Inflammatory macrophage treated with lipopolysaccharide for 1 hour (primary cell): ENCODE data around the gene ADAP1.

ENCODE experiments used
- DNase-seq, 2 donors: peaks; one replicate each; pipeline ENCODE4 v3.0.0-alpha.2; 2020 to 2022

ADAP1 gene

DNA sequence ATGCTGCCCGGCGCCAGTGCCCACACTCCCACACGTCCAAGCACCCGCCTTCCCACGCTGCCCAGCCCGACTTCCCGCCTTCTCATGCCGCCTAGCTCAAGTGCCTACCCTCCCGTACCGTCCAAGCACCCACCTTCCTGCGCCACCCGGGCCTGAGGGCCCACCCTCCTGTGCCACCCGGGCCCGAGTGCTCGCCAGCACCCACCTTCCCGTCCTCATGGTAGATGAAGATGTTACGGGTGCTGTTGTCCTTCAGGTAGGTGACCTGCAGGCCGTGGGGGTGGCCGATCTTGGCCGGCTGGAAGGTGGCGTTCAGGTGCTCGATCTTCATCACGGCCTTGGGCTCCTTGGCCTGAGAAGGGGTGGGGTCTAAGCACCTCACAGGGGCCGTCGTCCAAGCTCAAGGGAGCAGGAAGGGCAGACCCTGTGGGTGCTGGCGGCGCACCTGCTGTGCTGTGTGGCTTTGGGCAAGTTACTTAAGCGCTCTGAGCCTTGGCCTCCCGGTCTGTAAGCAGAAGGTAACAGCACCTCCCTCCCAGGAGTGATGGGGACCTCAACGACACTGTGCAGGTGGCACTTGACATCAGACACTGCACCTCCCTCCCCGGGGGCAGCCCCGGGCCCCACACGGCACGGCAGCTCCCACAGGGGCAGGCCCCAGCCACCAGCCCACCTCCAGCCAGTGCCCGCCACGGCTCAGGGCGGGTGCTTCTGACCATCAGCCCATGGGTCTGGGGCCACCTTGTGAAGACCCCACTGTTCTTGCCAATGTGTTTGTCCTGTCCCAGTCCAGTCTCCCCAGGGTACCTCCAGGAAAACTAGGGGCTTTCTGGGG is 50.3 kb downstream of the ADAP1 start:
- no peak for DNase-seq

DNA sequence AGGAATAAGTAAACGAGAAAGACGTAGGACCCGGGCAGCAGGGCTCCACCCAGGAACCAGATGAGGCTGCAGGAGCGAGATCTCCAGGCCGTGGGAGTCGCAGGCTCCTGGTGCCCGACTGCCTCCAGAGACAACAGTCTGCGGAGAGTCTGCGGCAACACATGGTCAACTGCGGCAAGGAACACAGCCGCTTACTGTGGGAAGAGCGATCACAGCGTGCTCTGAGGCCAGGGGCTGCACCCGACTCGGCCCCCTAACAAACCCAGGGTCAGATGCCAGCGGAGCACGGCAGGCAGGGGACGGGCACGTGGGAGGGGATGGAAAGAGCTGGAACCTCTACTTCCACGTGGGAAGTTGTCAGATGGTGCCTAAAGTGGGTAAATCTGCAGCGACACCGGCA is 51.5 kb downstream of the ADAP1 start:
- DNase-seq: no peak

DNA sequence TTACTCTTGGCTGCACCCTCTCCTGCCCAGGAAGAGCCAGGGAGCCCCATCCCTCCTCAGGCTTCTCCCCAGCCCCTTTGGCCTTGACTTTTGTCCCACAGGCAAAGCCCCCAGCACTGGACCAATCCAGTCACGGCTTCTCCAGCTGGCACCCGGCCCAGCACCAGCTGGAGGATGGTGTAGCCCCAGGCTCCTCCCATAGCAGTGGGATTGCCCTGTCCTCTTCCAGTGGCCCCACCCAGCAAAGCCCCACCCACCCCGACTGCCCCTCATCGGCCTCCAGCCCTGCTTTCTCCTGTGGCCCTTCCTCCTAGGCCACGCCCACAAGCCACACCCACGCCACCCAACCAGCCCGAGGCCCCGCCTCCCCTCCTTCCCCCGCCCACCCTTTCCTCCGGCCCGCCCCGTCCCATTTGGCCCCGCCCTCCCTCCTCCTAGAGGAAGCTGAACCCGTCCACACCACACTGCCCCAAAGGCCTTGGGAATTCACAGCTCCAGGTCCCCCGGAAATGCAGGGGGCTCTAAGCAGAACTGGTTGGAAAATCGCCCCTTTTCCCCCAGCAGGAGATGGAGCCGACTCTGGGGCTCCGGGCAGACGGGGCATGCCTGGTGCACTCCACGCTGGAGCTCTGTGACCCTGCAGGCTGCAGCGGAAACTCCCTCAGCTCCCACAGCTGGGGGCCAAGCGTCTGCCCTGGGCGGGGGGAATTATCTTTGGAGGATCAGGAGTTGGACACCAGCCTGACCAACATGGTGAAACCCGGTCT is 52.9 kb downstream of the ADAP1 start:
- peak; percentile 85 to 95 for DNase-seq

DNA sequence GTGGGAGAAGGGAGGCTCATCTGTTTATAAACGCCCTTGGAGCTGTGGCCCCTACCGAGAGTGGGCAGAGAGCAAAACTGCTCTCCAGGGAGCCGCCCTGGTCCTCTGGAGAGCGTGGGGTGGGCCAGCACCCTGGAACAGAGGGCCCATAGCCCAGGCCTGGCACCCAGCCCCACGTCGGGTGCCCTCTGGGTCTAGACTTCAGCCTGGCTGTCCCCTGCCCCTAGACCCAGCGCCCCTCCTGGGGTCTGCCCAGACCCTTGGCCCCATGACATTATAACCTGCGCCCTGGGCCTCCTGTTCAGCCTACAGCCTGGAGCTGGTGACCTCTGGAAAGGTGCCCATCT is 53.5 kb downstream of the ADAP1 start:
- DNase-seq: no peak

DNA sequence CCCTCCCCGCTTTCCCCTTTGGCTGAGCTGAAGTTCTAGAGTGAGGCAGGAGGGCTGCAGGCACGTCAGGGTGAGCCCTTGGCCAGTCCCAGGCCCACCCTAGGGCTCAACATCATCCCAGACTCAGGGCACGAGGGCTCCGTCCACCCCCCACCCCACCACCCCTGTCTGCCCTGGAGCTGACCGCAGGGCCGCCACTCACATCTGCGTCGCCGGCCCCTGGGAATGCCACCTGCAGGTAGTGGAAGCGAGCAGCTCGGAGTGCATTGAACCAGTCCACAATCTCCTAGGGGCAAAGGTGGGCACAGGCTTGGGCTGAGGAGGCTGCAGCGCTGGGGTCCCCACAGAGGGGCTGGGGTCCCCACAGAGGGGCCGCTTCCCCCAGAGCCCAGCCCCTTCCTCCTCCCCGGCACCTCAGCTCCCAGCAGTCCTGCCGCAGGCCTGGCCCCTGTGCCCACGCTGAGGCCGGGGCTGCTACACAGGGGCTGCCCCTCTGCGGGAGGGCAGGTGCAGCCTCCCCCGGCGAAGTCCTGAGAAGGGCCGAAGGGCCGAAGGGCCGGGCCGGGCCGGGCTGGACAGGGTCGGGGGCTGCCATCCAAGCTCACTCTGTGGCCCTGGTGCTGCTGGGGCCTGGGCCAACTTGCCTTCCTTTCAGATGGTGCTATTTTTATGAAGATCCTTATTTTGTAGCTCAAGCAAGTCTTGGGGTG is 54.0 kb downstream of the ADAP1 start:
- no peak for DNase-seq

DNA sequence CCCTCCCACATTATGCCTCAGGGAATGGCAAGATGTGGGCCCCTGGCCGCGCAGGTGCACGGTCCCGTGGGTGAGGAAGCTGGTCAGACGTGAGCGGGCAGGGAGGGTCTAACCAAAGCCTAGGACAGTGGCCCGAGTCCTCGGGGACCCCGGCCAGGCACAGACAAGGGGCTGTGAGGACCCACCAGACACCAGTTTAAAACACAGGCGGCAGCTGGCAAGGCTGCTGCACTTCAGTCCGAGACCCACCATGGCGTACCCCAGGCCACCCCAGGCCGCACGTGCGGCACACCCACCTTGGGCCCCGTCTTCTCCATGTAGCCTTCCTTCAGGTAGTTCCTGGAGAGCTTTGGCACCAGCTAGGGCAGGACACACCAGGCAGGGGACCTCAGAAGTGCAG is 54.7 kb downstream of the ADAP1 start:
- no peak for DNase-seq

DNA sequence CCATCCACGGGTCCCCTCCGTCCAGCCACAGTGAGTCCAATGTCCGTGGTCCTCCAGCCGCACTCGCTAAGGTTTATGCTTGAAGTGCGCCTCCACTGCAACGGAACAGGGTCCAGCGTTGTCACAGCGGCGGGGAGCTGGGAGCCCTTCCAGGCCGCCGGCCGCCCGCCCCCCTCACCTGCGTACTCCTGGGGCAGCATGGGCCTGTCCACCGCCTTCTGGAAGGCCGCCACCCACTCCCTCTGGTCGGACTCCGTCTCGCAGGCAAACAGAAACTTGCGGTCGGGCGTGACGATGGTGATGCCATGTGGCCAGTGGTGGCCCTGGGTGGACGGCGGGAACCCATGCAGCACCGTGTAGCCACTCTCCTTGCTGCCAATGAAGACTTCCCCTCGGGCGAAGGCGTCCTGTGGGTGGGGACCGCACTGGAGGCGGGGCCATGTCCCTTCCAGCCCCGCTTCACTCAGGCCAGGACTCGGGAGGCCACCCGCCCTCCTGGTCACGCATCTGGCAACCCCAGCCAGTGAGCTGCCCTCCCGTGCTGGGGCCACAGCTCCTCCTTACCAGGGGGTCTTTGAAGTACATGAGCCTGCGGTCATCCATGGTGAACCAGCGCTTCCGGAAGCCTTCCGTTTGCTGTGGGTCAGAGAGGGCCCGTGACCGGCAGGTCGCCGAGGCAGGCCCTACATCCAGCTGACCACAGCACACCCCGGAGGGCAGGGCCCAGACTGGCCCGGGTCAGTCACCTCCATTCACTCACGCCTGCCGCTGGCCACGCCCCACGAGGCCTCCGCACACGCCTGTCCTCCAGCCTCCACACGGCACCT is 55.4 kb downstream of the ADAP1 start:
- DNase-seq: no peak

DNA sequence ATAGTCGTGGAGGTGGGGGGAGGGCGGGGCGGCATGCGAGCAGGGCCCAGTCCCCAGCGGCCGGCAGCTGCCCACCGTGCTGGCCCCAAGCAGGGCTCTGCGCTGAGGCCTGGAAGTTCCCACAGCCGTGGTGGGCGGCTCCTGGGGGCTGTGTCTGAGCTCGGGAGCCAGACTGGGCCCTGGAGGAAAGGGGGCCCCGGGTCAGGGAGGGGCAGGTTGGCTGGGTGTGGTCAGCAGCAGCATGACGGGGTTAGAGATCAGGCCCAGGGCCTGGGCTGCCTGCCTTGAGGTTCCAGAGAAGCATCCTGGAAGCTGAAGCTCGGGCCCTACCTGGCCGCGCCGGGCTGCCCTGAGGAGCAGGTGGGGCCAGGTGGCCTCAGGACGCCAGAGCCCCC is 56.0 kb downstream of the ADAP1 start:
- DNase-seq: no peak

DNA sequence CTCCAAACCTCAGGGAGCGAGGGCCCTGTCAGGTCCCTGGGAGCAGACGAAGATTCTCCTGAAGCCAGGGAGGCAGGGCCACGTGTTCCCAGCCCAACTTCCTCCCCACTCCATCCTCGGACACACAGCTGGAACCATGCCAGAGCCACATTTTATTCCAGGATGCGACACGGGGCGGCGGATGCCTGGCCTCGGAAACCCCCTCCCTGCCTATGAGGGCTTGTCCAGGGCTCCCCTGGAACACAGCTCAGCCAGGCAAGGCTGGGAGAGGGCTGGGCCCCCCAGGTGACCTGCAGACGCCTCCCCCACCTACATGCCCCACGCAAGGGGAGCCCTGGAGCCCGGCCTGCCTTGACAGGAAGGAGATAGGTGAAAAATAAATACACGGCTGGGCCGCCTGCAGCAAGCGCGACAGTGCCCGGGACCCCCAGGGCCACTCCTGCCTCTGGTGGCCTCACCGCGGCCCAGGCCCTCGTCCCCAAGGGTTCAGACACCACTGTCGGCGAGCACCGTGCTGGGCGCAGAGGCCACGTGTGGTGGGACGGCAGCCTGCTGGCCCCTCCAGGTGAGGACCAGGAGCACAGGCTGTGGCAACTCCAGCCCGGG is 56.6 kb downstream of the ADAP1 start:
- DNase-seq: no peak

DNA sequence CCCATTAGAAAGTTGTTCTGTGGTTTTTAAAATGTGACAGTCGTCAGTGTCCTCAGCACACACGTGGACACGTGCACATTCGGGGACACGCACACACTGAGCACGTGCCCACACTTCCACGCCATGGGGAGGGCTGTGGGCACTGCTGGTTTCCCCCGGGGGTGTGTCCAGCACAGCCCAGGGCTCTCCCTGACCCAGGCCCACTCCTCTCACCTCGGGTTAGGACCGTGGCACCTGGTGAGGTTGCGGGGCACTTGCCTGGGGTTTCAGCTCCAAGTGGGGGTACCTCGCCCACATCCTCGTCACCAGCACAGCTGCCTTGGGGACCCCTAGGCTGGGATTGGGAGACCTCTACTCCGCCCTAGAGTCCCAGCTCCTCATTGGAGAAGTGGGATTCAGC is 57.4 kb downstream of the ADAP1 start:
- no peak for DNase-seq

DNA sequence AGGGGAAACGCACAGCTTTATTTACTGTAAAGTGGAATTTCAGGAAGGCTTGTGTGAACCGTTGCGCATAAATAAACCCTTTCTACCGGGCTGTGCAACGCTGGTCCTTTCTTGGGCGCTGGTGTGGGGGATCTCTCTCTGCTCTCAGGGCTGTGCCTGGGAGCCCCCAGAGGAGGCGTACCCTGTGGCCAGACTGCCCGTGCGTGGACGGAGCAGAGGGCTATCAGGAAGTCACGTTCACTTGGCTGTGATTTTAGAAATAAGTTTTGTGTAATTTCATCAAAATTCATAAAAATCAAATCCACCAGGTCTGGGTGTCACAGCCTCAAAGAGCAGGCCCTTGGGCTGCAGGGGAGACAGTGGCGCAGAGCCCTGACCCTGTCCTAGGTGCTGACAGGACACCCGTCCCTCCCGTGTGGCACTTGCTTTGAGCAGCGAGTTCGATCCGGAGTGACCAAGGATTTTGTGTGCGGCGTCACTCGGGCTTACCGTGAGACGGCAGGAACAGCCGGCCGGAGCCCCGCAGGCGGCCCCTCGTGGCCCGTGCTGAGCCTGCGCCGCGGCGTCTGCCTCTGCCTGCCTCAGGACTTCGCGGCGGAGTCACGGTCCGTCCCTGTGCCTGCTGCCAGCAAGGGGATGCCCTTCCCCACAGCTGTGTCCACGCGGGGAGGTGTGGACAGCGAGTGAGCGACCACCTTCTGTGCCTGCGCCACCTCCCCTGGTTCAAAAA is 58.0 kb downstream of the ADAP1 start:
- no peak for DNase-seq

DNA sequence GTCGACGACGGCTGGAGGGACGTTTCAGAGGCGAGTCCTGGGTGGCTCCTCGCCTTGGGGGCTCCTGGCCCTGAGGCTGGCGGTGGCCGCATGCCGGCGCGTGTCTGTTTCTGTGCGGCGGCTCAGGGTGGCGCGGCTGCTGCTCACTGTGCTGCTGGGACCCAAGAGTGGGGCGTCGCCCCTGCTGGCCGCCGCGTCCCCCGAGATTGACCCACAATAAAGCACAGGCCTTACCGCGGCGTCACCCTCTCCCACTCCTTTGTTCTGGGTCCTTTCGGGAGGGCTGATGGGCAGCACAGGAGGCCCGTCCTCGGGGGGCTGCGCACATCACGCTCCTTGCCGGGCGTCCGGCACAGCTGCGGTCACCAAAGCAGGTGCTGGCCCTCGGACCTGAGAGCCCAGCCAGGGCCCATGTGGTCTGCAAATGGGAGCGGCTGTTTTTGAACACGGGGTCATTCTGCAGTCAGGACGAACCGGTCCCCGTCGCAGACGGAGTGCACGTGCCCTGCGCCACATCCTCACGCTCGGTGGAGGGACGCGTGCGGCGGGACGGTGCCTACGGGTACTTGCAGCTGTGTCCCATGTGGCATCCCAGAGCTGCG is 58.9 kb downstream of the ADAP1 start:
- DNase-seq: no peak

DNA sequence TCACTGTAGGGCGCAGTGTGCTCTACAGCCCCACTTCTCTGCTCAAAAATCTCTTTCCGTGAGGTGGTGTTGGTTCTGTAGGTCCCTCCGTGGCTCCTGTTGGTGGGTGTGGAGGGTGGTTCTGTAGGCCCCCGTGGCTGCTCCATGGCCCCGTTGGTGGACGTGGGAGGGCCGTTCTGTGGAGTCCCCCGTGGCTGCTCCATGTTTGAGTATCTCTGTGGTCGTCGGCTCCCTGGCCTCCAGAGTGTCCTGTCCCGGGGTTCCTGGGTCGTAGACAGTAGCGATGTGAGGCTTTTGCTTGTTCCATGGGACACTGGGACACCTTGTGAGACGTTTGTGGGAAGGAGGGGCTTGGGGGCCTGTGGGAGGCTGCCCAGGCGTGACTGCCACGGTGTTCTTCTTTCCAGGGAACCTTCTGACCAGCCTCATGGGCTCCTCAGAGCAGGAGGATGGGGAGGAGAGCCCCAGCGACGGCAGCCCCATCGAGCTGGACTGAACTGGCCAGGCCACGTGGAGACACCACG is 59.5 kb downstream of the ADAP1 start:
- no peak for DNase-seq

DNA sequence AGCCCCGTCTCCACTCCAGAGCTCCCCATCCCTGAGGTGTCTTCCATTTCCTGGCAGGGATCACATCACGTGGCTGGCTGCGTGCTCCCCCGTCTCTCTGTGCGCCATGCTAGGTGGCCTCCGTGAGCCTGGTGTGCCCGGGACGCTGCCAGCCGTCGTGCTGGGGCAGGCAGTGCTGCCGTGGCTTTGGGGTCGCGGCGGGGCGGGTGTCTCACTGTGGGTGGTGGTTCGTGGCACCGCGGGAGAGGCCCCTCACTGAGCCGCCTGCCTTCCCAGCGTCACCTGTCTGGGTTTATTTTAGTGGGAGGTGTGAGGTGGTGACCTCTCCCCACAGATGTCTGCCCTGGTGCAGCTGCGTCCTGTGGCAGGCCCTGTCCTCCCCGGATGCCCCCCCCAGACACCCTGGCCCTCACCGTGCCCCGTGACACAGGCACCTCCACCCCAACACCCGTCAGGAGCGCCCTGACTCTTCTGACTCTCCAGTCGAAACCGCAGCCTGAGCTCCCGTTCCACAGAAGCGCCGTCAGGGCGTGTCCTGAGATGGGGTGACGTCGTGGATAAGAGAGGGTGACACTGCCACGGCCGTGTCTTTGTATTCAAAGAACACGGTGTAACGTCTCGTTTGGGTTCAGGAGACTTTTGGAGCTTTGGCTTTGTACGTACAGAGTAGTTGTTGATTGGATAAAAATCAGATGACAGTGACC is 60.2 kb downstream of the ADAP1 start:
- no peak for DNase-seq

DNA sequence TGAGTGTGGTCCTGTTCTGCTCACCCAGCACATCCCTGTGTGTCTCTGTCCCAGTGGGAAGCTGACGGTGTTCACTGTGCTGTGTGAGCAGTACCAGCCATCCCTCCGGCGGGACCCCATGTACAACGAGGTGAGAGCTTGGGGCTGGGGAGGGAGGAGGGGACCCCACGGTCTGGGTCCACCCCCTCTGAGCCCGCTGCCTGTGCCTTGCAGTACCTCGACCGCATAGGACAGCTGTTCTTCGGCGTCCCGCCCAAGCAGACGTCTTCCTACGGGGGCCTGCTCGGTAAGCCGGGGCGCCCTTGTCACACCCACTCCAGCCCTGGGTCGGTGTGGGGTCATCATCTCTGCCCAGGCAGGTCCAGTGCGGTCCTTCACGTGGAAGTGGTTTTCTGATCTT is 60.8 kb downstream of the ADAP1 start:
- DNase-seq: no peak

DNA sequence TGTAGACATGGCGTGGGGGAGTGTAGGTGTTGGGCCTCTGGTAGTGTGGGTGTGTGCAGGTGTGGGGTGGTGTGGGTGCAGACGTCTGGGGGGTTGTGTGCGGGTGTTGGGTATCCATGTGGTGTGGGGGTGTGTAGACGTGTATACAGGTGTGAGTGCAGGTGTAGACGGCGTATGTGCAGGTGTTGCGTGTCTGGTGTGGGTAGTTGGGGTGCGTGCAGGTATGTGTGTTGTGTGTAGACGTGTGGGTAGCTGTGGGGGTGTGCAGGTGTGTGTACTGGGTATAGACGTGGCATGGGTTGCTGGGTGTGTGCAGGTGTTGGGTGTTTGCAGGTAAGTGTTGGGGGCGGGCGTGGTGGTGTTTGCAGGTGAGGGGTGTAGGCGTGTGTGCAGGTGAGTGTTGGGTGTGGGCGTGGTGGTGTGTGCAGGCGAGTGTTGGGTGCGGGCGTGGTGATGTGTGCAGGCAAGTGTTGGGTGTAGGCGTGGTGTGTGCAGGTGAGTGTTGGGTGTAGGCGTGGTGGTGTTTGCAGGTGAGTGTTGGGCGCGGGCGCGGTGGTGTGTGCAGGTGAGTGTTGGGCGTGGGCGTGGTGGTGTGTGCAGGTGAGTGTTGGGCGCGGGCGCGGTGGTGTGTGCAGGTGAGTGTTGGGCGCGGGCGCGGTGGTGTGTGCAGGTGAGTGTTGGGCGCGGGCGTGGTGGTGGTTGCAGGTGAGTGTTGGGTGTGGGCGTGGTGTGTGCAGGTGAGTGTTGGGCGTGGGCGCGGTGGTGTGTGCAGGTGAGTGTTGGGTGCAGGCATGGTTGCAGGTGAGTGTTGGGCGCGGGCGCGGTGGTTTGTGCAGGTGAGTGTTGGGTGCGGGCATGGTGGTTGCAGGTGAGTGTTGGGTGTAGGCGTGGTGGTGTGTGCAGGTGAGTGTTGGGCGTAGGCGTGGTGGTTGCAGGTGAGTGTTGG is 61.6 kb downstream of the ADAP1 start:
- DNase-seq: no peak

DNA sequence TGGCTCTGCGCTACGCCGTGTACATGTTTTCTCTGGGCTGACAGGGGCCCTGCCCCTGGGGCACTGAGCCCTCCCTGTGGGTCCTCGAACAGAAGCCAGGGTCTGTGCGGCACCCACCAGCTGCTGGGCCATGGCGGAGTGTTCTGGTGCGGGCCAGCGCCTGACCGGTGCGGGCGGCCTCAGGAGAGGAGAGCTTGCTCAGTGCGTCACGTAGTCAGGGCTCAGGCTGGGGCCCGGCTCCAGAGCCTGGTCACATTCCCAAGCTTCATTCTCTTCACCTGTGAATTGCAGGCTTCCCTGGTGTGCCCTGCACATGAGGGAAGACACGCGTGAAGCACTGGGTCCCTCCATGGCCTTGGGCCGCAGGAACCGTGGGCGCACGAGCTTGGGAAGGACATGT is 62.7 kb downstream of the ADAP1 start:
- no peak for DNase-seq

DNA sequence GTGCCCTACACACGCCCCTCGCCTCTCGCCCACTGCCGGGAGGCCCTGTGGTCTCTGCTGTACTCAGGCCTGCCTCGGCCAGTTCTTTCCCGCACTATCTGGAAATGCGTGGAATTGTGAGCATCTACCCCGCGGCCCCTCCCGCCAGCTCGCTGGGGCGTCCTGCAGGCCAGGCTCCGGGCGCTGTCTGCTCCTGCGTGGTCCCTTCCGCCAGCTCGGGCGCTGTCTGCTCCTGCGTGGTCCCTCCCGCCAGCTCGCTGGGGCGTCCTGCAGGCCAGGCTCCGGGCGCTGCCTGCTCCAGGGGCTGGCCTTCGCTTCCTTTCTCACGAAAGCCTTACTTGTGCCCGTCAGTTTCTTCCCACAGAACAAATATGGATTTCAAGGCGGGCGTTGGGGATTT is 63.2 kb downstream of the ADAP1 start:
- no peak for DNase-seq

DNA sequence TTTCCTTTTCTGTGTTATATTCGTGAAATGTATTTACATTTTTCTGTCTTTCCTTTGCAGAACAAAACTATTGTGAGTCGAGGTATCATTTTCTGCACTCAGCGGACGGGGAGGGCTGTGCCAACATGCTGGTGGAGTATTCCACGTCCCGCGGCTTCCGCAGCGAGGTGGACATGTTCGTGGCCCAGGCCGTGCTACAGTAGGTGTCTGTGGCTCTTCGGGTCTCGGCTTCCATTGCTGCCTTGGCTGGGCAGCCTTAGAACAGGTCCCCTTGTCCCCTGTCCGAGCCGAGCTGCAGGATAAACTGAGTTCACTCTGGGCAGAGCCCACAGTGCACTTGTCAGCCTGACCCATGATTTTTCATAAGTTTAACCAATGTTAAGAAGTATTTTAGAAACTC is 63.6 kb downstream of the ADAP1 start:
- no peak for DNase-seq
